RCC 7860 (cell line): Measurements from ENCODE around the gene ERBIN.
"Not testable (repeated sequence)": the region's sequence is repeated elsewhere in the genome, so short reads cannot be mapped to it uniquely, and the experiment has no call there.

Source experiments
- DNase-seq: peaks from one replicate; pipeline ENCODE4 v3.0.0-alpha.2; 2015; ENCODE audit warnings: low spot score
- FAIRE-seq: peaks from 2 replicates; lab custom pipeline; 2012; peaks lifted over from hg19 to GRCh38; lab: Jason Lieb, UNC

Gene ERBIN

GRCh38 chr5:66002415-66002814, 76.0 kb downstream of the ERBIN start:
- FAIRE-seq (no peak), DNase-seq (no peak)

GRCh38 chr5:66004216-66004615, 77.8 kb downstream of the ERBIN start:
- FAIRE-seq: no peak
- DNase-seq: no peak

- FAIRE-seq (no peak), DNase-seq (no peak)
These were observed 82.9 kb downstream of the ERBIN start for GRCh38 chr5:66009277-66009676.

GRCh38 chr5:66010476-66010875, 84.1 kb downstream of the ERBIN start:
- no peak for FAIRE-seq
- DNase-seq: no peak

GRCh38 chr5:66012271-66012670, 85.9 kb downstream of the ERBIN start:
- FAIRE-seq: no peak
- no peak for DNase-seq

GRCh38 chr5:66013397-66013796, 87.0 kb downstream of the ERBIN start:
- no peak for DNase-seq
- FAIRE-seq: no peak

GRCh38 chr5:66013906-66014305, 87.5 kb downstream of the ERBIN start:
- FAIRE-seq: no peak
- no peak for DNase-seq

- FAIRE-seq (no peak), DNase-seq (no peak)
These were observed 89.0 kb downstream of the ERBIN start for GRCh38 chr5:66015196-66015960.

GRCh38 chr5:66021585-66021984, 95.2 kb downstream of the ERBIN start:
- FAIRE-seq (no peak), DNase-seq (no peak)

- FAIRE-seq: no peak
These were observed 112.9 kb downstream of the ERBIN start for GRCh38 chr5:66039296-66039695.

GRCh38 chr5:66039701-66040100, 113.3 kb downstream of the ERBIN start:
- DNase-seq (no peak), FAIRE-seq (no peak)

More at GRCh38 chr5:66039296-66039695, 112.9 kb downstream of the ERBIN start:
- DNase-seq: no peak

- no peak for FAIRE-seq
- DNase-seq: no peak
These were observed 115.3 kb downstream of the ERBIN start for GRCh38 chr5:66041627-66042026.

GRCh38 chr5:66057239-66057638, 130.9 kb downstream of the ERBIN start:
- FAIRE-seq: no peak
- no peak for DNase-seq

- FAIRE-seq, DNase-seq: not testable (repeated sequence)
These were observed 134.9 kb downstream of the ERBIN start for GRCh38 chr5:66061320-66061719.

GRCh38 chr5:66063061-66063460, 136.7 kb downstream of the ERBIN start:
- not testable (repeated sequence) for FAIRE-seq, DNase-seq

GRCh38 chr5:66066826-66067225, 140.5 kb downstream of the ERBIN start:
- DNase-seq (no peak), FAIRE-seq (no peak)

- FAIRE-seq (no peak), DNase-seq (no peak)
These were observed 145.7 kb downstream of the ERBIN start for GRCh38 chr5:66072031-66072430.

GRCh38 chr5:66074901-66075300, 148.5 kb downstream of the ERBIN start:
- FAIRE-seq: no peak

GRCh38 chr5:66080664-66081063, 154.3 kb downstream of the ERBIN start:
- FAIRE-seq (no peak), DNase-seq (no peak)

More at GRCh38 chr5:66074901-66075300, 148.5 kb downstream of the ERBIN start:
- DNase-seq: no peak

- FAIRE-seq (no peak), DNase-seq (no peak)
These were observed 163.0 kb downstream of the ERBIN start for GRCh38 chr5:66089384-66089783.

GRCh38 chr5:66100851-66101250, 174.5 kb downstream of the ERBIN start:
- DNase-seq: no peak
- no peak for FAIRE-seq

GRCh38 chr5:66113160-66113559, 186.8 kb downstream of the ERBIN start:
- DNase-seq (peak; percentile 65), FAIRE-seq (no peak)

GRCh38 chr5:66118304-66118703, 191.9 kb downstream of the ERBIN start:
- no peak for FAIRE-seq
- no peak for DNase-seq
